ENCODE measurements around the gene CHST9.

Gene CHST9

GRCh38 chr18:27057519-27058234 is 127.4 kb downstream of the CHST9 start:
- no peak overlapping the region for H3K4me2 ChIP-seq
- H3K27ac ChIP-seq: no peak overlapping the region
- H3K4me1 ChIP-seq (ENCODE audit: low read depth, poor library complexity, severe bottlenecking): no peaks in the 10 kb centered on the region
- H2AFZ ChIP-seq (ENCODE audit: low read depth): no peak overlapping the region
- H3K9ac ChIP-seq: no peak overlapping the region
- no peak overlapping the region for H3K4me3 ChIP-seq (IDR thresholded peaks at IDR 0.05; ENCODE audit: insufficient read depth, low read depth, low read length)
- H4K20me1 ChIP-seq (ENCODE audit: insufficient read depth): no peaks in the 10 kb centered on the region
- TF ChIP-seq CTCF (conservative IDR thresholded peaks at IDR 0.05; ENCODE audit: low read depth, low read length): no peak
- no peaks in the 10 kb centered on the region for H3K36me3 ChIP-seq (ENCODE audit: insufficient read depth)
- H3K79me2 ChIP-seq (ENCODE audit: insufficient read depth, low read depth): no peaks in the 10 kb centered on the region
- no peaks in the 10 kb centered on the region for H3K27me3 ChIP-seq (ENCODE audit: insufficient read depth, low read depth)

GRCh38 chr18:27054926-27055325 is 130.2 kb downstream of the CHST9 start:
- Histone ChIP-seq H3K36me3 (ENCODE audit: insufficient read depth) (no peaks in the 10 kb centered on the region), H3K79me2 (ENCODE audit: insufficient read depth, low read depth) (no peaks in the 10 kb centered on the region), H3K4me3 (IDR thresholded peaks at IDR 0.05; ENCODE audit: insufficient read depth, low read depth, low read length) (no peak overlapping the region), H4K20me1 (ENCODE audit: insufficient read depth) (no peaks in the 10 kb centered on the region), H3K9ac (no peak overlapping the region), H3K27me3 (ENCODE audit: insufficient read depth, low read depth) (no peaks in the 10 kb centered on the region), H3K27ac (no peak overlapping the region), H3K4me2 (no peak overlapping the region), H2AFZ (ENCODE audit: low read depth) (no peak overlapping the region), H3K4me1 (ENCODE audit: low read depth, poor library complexity, severe bottlenecking) (no peaks in the 10 kb centered on the region)
- TF ChIP-seq CTCF (conservative IDR thresholded peaks at IDR 0.05; ENCODE audit: low read depth, low read length): no peak

GRCh38 chr18:27049969-27050368 is 135.1 kb downstream of the CHST9 start:
- Histone ChIP-seq H3K27me3 (ENCODE audit: insufficient read depth, low read depth) (no peaks in the 10 kb centered on the region), H3K27ac (no peak overlapping the region), H3K36me3 (ENCODE audit: insufficient read depth) (no peaks in the 10 kb centered on the region), H4K20me1 (ENCODE audit: insufficient read depth) (no peaks in the 10 kb centered on the region), H3K4me3 (IDR thresholded peaks at IDR 0.05; ENCODE audit: insufficient read depth, low read depth, low read length) (no peak overlapping the region), H3K9ac (no peak overlapping the region), H2AFZ (ENCODE audit: low read depth) (no peak overlapping the region), H3K4me2 (no peak overlapping the region), H3K79me2 (ENCODE audit: insufficient read depth, low read depth) (no peaks in the 10 kb centered on the region), H3K4me1 (ENCODE audit: low read depth, poor library complexity, severe bottlenecking) (no peaks in the 10 kb centered on the region)
- no peak for TF ChIP-seq CTCF (conservative IDR thresholded peaks at IDR 0.05; ENCODE audit: low read depth, low read length)

GRCh38 chr18:27045342-27045741 is 139.8 kb downstream of the CHST9 start:
- H3K9ac ChIP-seq: no peak overlapping the region
- no peaks in the 10 kb centered on the region for H3K4me1 ChIP-seq (ENCODE audit: low read depth, poor library complexity, severe bottlenecking)
- no peaks in the 10 kb centered on the region for H3K79me2 ChIP-seq (ENCODE audit: insufficient read depth, low read depth)
- no peak overlapping the region for H3K27ac ChIP-seq
- H3K36me3 ChIP-seq (ENCODE audit: insufficient read depth): no peaks in the 10 kb centered on the region
- no peak overlapping the region for H3K4me3 ChIP-seq (IDR thresholded peaks at IDR 0.05; ENCODE audit: insufficient read depth, low read depth, low read length)
- no peak overlapping the region for H2AFZ ChIP-seq (ENCODE audit: low read depth)
- H3K27me3 ChIP-seq (ENCODE audit: insufficient read depth, low read depth): no peaks in the 10 kb centered on the region
- no peak overlapping the region for H3K4me2 ChIP-seq
- H4K20me1 ChIP-seq (ENCODE audit: insufficient read depth): no peaks in the 10 kb centered on the region
- no peak for TF ChIP-seq CTCF (conservative IDR thresholded peaks at IDR 0.05; ENCODE audit: low read depth, low read length)
